WTC11 (cell line): ENCODE measurements around the gene RASSF3.

Experiments used
- NR2C2 ChIP-seq: sonication (generic); formaldehyde crosslinking; IDR thresholded peaks from 2 replicates; pipeline ENCODE4 v1.8.0; 2022; ENCODE audit warnings: mild to moderate bottlenecking, missing genetic modification reagents
- NR3C1 ChIP-seq: sonication (generic); formaldehyde crosslinking; conservative IDR thresholded peaks from 2 replicates; pipeline ENCODE4 v1.8.1; 2023; ENCODE audit warnings: low read depth, mild to moderate bottlenecking, missing genetic modification reagents
- USF2 ChIP-seq: sonication (generic); formaldehyde crosslinking; IDR thresholded peaks from 2 replicates; pipeline ENCODE4 v1.8.1; 2023; ENCODE audit warnings: mild to moderate bottlenecking, missing genetic modification reagents, moderate library complexity
- ZNF121 ChIP-seq: sonication (generic); formaldehyde crosslinking; IDR thresholded peaks from 2 replicates; pipeline ENCODE4 v1.8.0; 2023; ENCODE audit warnings: missing genetic modification reagents
- ZNF138 ChIP-seq: sonication (generic); formaldehyde crosslinking; conservative IDR thresholded peaks from 2 replicates; pipeline ENCODE4 v1.8.1; 2022; ENCODE audit warnings: mild to moderate bottlenecking, moderate library complexity, missing genetic modification reagents
- ZNF263 ChIP-seq: sonication (generic); formaldehyde crosslinking; IDR thresholded peaks from 2 replicates; pipeline ENCODE4 v1.8.1; 2022; ENCODE audit warnings: low read depth, mild to moderate bottlenecking, moderate library complexity, missing genetic modification reagents
- TF ChIP-seq, protein P1 (sequence below): fragments of 250-450 bp; sonication (Bioruptor Pico); IDR thresholded peaks from 2 replicates; pipeline ENCODE4 v1.9.0; 2021; ENCODE audit warnings: mild to moderate bottlenecking
- TF ChIP-seq, protein P2 (sequence below): fragments of 200-600 bp; IDR thresholded peaks from 2 replicates; pipeline ENCODE4 v1.8.0; 2022; ENCODE audit warnings: antibody characterized with exemption

- TF ChIP-seq USF2 (CRISPR knock-in tag) (no peak), ZNF138 (no peak), ZNF263 (CRISPR knock-in tag) (no peak), NR3C1 (CRISPR knock-in tag) (no peak), NR2C2 (CRISPR knock-in tag) (no peak), ZNF121 (no peak)
- TF ChIP-seq, protein P1, sequence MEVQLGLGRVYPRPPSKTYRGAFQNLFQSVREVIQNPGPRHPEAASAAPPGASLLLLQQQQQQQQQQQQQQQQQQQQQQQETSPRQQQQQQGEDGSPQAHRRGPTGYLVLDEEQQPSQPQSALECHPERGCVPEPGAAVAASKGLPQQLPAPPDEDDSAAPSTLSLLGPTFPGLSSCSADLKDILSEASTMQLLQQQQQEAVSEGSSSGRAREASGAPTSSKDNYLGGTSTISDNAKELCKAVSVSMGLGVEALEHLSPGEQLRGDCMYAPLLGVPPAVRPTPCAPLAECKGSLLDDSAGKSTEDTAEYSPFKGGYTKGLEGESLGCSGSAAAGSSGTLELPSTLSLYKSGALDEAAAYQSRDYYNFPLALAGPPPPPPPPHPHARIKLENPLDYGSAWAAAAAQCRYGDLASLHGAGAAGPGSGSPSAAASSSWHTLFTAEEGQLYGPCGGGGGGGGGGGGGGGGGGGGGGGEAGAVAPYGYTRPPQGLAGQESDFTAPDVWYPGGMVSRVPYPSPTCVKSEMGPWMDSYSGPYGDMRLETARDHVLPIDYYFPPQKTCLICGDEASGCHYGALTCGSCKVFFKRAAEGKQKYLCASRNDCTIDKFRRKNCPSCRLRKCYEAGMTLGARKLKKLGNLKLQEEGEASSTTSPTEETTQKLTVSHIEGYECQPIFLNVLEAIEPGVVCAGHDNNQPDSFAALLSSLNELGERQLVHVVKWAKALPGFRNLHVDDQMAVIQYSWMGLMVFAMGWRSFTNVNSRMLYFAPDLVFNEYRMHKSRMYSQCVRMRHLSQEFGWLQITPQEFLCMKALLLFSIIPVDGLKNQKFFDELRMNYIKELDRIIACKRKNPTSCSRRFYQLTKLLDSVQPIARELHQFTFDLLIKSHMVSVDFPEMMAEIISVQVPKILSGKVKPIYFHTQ (CRISPR knock-in tag): no peak
- TF ChIP-seq, protein P2, sequence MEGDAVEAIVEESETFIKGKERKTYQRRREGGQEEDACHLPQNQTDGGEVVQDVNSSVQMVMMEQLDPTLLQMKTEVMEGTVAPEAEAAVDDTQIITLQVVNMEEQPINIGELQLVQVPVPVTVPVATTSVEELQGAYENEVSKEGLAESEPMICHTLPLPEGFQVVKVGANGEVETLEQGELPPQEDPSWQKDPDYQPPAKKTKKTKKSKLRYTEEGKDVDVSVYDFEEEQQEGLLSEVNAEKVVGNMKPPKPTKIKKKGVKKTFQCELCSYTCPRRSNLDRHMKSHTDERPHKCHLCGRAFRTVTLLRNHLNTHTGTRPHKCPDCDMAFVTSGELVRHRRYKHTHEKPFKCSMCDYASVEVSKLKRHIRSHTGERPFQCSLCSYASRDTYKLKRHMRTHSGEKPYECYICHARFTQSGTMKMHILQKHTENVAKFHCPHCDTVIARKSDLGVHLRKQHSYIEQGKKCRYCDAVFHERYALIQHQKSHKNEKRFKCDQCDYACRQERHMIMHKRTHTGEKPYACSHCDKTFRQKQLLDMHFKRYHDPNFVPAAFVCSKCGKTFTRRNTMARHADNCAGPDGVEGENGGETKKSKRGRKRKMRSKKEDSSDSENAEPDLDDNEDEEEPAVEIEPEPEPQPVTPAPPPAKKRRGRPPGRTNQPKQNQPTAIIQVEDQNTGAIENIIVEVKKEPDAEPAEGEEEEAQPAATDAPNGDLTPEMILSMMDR: no peak
Measured at GRCh38 chr12:64713376-64713775, 103.1 kb downstream of the RASSF3 start.
